Activated naive CD4-positive, alpha-beta T cell treated with anti-CD3 and anti-CD28 coated beads, Interleukin-2, amount 10 ng/mL, durations not matched to agents 7 days and 5 days (primary cell): ENCODE results near the gene RAD51B.
"Not testable (repeated sequence)": the region's sequence is repeated elsewhere in the genome, so short reads cannot be mapped to it uniquely, and the experiment has no call there.

Experiments used
- CTCF ChIA-PET: fragments of 350-600 bp; sonication (Branson Sonifier 250); formaldehyde crosslinking; loops from one replicate; lab custom pipeline; 2021; ENCODE audit warnings: antibody characterized with exemption; lab: Charles Lee
- DNase-seq: peaks from one replicate; pipeline ENCODE4 v3.0.0-alpha.2; 2020
- H3K27ac Mint-ChIP-seq: one replicate; pipeline ENCODE4 v1.8.0; 2021; ENCODE audit warnings: mild to moderate bottlenecking, moderate library complexity, mixed read lengths
- H3K27me3 Mint-ChIP-seq: one replicate; pipeline ENCODE4 v1.8.0; 2021; ENCODE audit warnings: mild to moderate bottlenecking, mixed read lengths
- H3K36me3 Mint-ChIP-seq: one replicate; pipeline ENCODE4 v1.8.0; 2021; ENCODE audit warnings: mixed read lengths
- H3K4me1 Mint-ChIP-seq: one replicate; pipeline ENCODE4 v1.8.0; 2021; ENCODE audit warnings: mixed read lengths
- H3K4me3 Mint-ChIP-seq: one replicate; pipeline ENCODE4 v1.8.0; 2021; ENCODE audit warnings: mild to moderate bottlenecking, moderate library complexity, mixed read lengths
- H3K9me3 Mint-ChIP-seq: one replicate; pipeline ENCODE4 v1.8.0; 2021; ENCODE audit warnings: mixed read lengths

RAD51B gene

GRCh38 chr14:68661226-68662225 is 841.9 kb downstream of the RAD51B start:
- Mint-ChIP-seq H3K27ac (no peak overlapping the region), H3K9me3 (no peaks in the 10 kb centered on the region), H3K27me3 (peaks cover 28% of the 10 kb centered on the region), H3K36me3 (no peaks in the 10 kb centered on the region), H3K4me1 (peaks cover 19% of the 10 kb centered on the region), H3K4me3 (no peak overlapping the region)
- DNase-seq, result no peak
- CTCF ChIA-PET, result no interaction called here

GRCh38 chr14:68662392-68662791 is 842.8 kb downstream of the RAD51B start:
- peaks cover 19% of the 10 kb centered on the region for H3K4me1 Mint-ChIP-seq
- H3K4me3 Mint-ChIP-seq, result no peak overlapping the region
- DNase-seq, result no peak
- H3K27ac Mint-ChIP-seq, result no peak overlapping the region
- H3K36me3 Mint-ChIP-seq, result no peaks in the 10 kb centered on the region
- CTCF ChIA-PET, result no interaction called here
- no peaks in the 10 kb centered on the region for H3K9me3 Mint-ChIP-seq
- H3K27me3 Mint-ChIP-seq, result peaks cover 28% of the 10 kb centered on the region

- H3K9me3 Mint-ChIP-seq, H3K27ac Mint-ChIP-seq, CTCF ChIA-PET, DNase-seq, H3K4me3 Mint-ChIP-seq, H3K36me3 Mint-ChIP-seq: not testable (repeated sequence)
- peaks cover 28% of the 10 kb centered on the region for H3K27me3 Mint-ChIP-seq
- H3K4me1 Mint-ChIP-seq, result peaks cover 19% of the 10 kb centered on the region
Observed at GRCh38 chr14:68662826-68663225, 843.2 kb downstream of the RAD51B start.

- no peak overlapping the region for H3K4me3 Mint-ChIP-seq
- no peaks in the 10 kb centered on the region for H3K36me3 Mint-ChIP-seq
- H3K27me3 Mint-ChIP-seq, result peaks cover 23% of the 10 kb centered on the region
- H3K4me1 Mint-ChIP-seq, result peaks cover 19% of the 10 kb centered on the region
- no peaks in the 10 kb centered on the region for H3K9me3 Mint-ChIP-seq
- no peak overlapping the region for H3K27ac Mint-ChIP-seq
- CTCF ChIA-PET, result interaction anchor here (0.9 to 1.1 kb wide), 4 partner anchors 17 to 181 kb away, joined by 3 to 4 read pairs (median 3); no protein-coding TSS in a partner anchor
- DNase-seq, result no peak
Observed at GRCh38 chr14:68663385-68664076, 844.0 kb downstream of the RAD51B start.

- DNase-seq, result no peak
- CTCF ChIA-PET, result interaction anchor here (0.9 to 1.1 kb wide), 5 partner anchors 16 to 180 kb away, joined by 3 to 4 read pairs (median 3); no protein-coding TSS in a partner anchor
- Mint-ChIP-seq H3K27ac (no peak overlapping the region), H3K4me3 (no peak overlapping the region), H3K27me3 (peaks cover 19% of the 10 kb centered on the region), H3K9me3 (no peaks in the 10 kb centered on the region), H3K36me3 (no peaks in the 10 kb centered on the region), H3K4me1 (peaks cover 19% of the 10 kb centered on the region)
Observed at GRCh38 chr14:68664225-68664681, 844.7 kb downstream of the RAD51B start.

- peaks cover 13% of the 10 kb centered on the region for H3K27me3 Mint-ChIP-seq
- H3K27ac Mint-ChIP-seq, result no peak overlapping the region
- DNase-seq, result no peak
- peaks cover 19% of the 10 kb centered on the region for H3K4me1 Mint-ChIP-seq
- no peaks in the 10 kb centered on the region for H3K9me3 Mint-ChIP-seq
- H3K36me3 Mint-ChIP-seq, result no peaks in the 10 kb centered on the region
- no peak overlapping the region for H3K4me3 Mint-ChIP-seq
- CTCF ChIA-PET, result no interaction called here
Observed at GRCh38 chr14:68665131-68665530, 845.6 kb downstream of the RAD51B start.

- CTCF ChIA-PET, result interaction anchor here (0.6 kb wide), 1 partner anchor 379 kb away, joined by 3 read pairs; no protein-coding TSS in a partner anchor
- H3K27ac Mint-ChIP-seq, result no peak overlapping the region
- H3K9me3 Mint-ChIP-seq, result no peaks in the 10 kb centered on the region
- H3K36me3 Mint-ChIP-seq, result no peaks in the 10 kb centered on the region
- no peak for DNase-seq
- no peak overlapping the region for H3K4me3 Mint-ChIP-seq
- peaks cover 7% of the 10 kb centered on the region for H3K27me3 Mint-ChIP-seq
- H3K4me1 Mint-ChIP-seq, result peaks cover 19% of the 10 kb centered on the region
Observed at GRCh38 chr14:68665792-68666204, 846.2 kb downstream of the RAD51B start.

GRCh38 chr14:68666236-68666635 is 846.7 kb downstream of the RAD51B start:
- CTCF ChIA-PET, result interaction anchor here (0.6 kb wide), 1 partner anchor 380 kb away, joined by 3 read pairs; no protein-coding TSS in a partner anchor
- Mint-ChIP-seq H3K27ac (no peak overlapping the region), H3K9me3 (no peaks in the 10 kb centered on the region)

GRCh38 chr14:68666899-68667298 is 847.3 kb downstream of the RAD51B start:
- peak; percentile 17 for DNase-seq
- H3K4me3 Mint-ChIP-seq, result no peak overlapping the region
- no peak overlapping the region for H3K27ac Mint-ChIP-seq
- no peaks in the 10 kb centered on the region for H3K9me3 Mint-ChIP-seq
- H3K4me1 Mint-ChIP-seq, result peaks cover 19% of the 10 kb centered on the region
- H3K27me3 Mint-ChIP-seq, result peaks cover 1% of the 10 kb centered on the region
- CTCF ChIA-PET, result interaction anchor here (0.7 kb wide), 2 partner anchors 10 to 723 kb away, joined by 3 read pairs; no protein-coding TSS in a partner anchor
- no peaks in the 10 kb centered on the region for H3K36me3 Mint-ChIP-seq

More at GRCh38 chr14:68666236-68666635, 846.7 kb downstream of the RAD51B start:
- Mint-ChIP-seq H3K36me3 (no peaks in the 10 kb centered on the region), H3K4me3 (no peak overlapping the region), H3K4me1 (peaks cover 19% of the 10 kb centered on the region), H3K27me3 (peaks cover 5% of the 10 kb centered on the region)
- no peak for DNase-seq

GRCh38 chr14:68667313-68667791 is 847.8 kb downstream of the RAD51B start:
- Mint-ChIP-seq H3K36me3 (no peaks in the 10 kb centered on the region), H3K9me3 (no peaks in the 10 kb centered on the region), H3K27ac (no peak overlapping the region), H3K4me1 (peaks cover 19% of the 10 kb centered on the region), H3K4me3 (no peak overlapping the region), H3K27me3 (no peaks in the 10 kb centered on the region)
- DNase-seq, result peak; percentile 0
- CTCF ChIA-PET, result interaction anchor here (0.7 kb wide), 2 partner anchors 10 to 724 kb away, joined by 3 read pairs; no protein-coding TSS in a partner anchor

- Mint-ChIP-seq H3K27me3 (no peaks in the 10 kb centered on the region), H3K36me3 (no peaks in the 10 kb centered on the region), H3K4me3 (no peak overlapping the region), H3K9me3 (no peaks in the 10 kb centered on the region), H3K27ac (no peak overlapping the region), H3K4me1 (peaks cover 19% of the 10 kb centered on the region)
- CTCF ChIA-PET, result no interaction called here
- peak; percentile 13 for DNase-seq
Observed at GRCh38 chr14:68668028-68668427, 848.4 kb downstream of the RAD51B start.

- Mint-ChIP-seq H3K4me3 (no peak overlapping the region), H3K27me3 (no peaks in the 10 kb centered on the region), H3K36me3 (no peaks in the 10 kb centered on the region), H3K27ac (no peak overlapping the region), H3K9me3 (no peaks in the 10 kb centered on the region), H3K4me1 (peaks cover 16% of the 10 kb centered on the region)
- CTCF ChIA-PET, result no interaction called here
- DNase-seq, result peak; percentile 3
Observed at GRCh38 chr14:68668531-68668930, 849.0 kb downstream of the RAD51B start.

- H3K36me3 Mint-ChIP-seq, result no peaks in the 10 kb centered on the region
- DNase-seq, result no peak
- H3K4me3 Mint-ChIP-seq, result no peak overlapping the region
- H3K9me3 Mint-ChIP-seq, result no peaks in the 10 kb centered on the region
- CTCF ChIA-PET, result no interaction called here
- no peaks in the 10 kb centered on the region for H3K27me3 Mint-ChIP-seq
- no peak overlapping the region for H3K27ac Mint-ChIP-seq
- H3K4me1 Mint-ChIP-seq, result peaks cover 14% of the 10 kb centered on the region
Observed at GRCh38 chr14:68669111-68669511, 849.5 kb downstream of the RAD51B start.
